CD4-positive, alpha-beta T cell (primary cell): ENCODE data around the gene KRTAP10-3. TPM values are rescaled to one million over a fixed set of nuclear protein-coding genes. Genes with fewer than 3 reads are reported as not detected.

Experiments used
- ATAC-seq: fragments of 200-7000 bp; cut with Tn5 transposase; one replicate; pipeline ENCODE4 v1.10.0; 2022; ENCODE audit warnings: mild to moderate bottlenecking; ENCODE audit not compliant: poor library complexity
- CTCF ChIA-PET: fragments of 350-600 bp; sonication (Branson Sonifier 250); formaldehyde crosslinking; loops from one replicate; lab custom pipeline; 2021; ENCODE audit warnings: antibody characterized with exemption, inconsistent platforms; lab: Charles Lee
- POLR2A ChIA-PET: fragments of 350-600 bp; sonication (Branson Sonifier 250); formaldehyde crosslinking; loops from one replicate; lab custom pipeline; 2021; ENCODE audit warnings: antibody characterized with exemption, inconsistent platforms; lab: Charles Lee
- DNase-seq, 14 experiments: peaks; one replicate each; pipeline ENCODE4 v3.0.0-alpha.2; 2013 to 2020; ENCODE audit warnings: mixed read lengths in 2 of 14
- H3K27ac ChIP-seq, 2 donors: one replicate each; pipeline versions ENCODE4 v1.5.1 to v1.7.0; 2013; ENCODE audit warnings: low read length in 2 of 2, low read depth in 1 of 2, mild to moderate bottlenecking in 1 of 2
- H3K27me3 ChIP-seq, 2 experiments: 1 replicate in 1 of 2; 2 replicates in 1 of 2; pipeline versions ENCODE4 v1.6.1 to v1.7.0; 2013; ENCODE audit warnings: low read length in 2 of 2, control low read depth in 1 of 2, mild to moderate bottlenecking in 1 of 2, moderate library complexity in 1 of 2; ENCODE audit not compliant: insufficient read depth in 2 of 2, control insufficient read depth in 1 of 2
- H3K36me3 ChIP-seq: one replicate; pipeline ENCODE4 v1.6.1; 2013; ENCODE audit warnings: low read length, control low read depth; ENCODE audit not compliant: insufficient read depth
- H3K4me1 ChIP-seq: one replicate; pipeline ENCODE4 v1.6.1; 2013; ENCODE audit warnings: low read length, control low read depth; ENCODE audit not compliant: insufficient read depth
- H3K4me3 ChIP-seq: one replicate; pipeline ENCODE4 v1.5.1; 2013; ENCODE audit warnings: mild to moderate bottlenecking, low read length, moderate library complexity
- H3K9me3 ChIP-seq, 2 experiments: 1 replicate in 1 of 2; 2 replicates in 1 of 2; pipeline versions ENCODE4 v1.6.1 to v1.7.0; 2013; ENCODE audit warnings: low read length in 2 of 2, mild to moderate bottlenecking in 2 of 2, control low read depth in 1 of 2, moderate library complexity in 1 of 2; ENCODE audit not compliant: control insufficient read depth in 1 of 2, insufficient read depth in 1 of 2
- H3K27ac Mint-ChIP-seq: one replicate; pipeline ENCODE4 v1.8.0; 2020; ENCODE audit warnings: mixed read lengths
- H3K27me3 Mint-ChIP-seq: one replicate; pipeline ENCODE4 v1.8.0; 2021; ENCODE audit warnings: mixed read lengths
- H3K36me3 Mint-ChIP-seq: one replicate; pipeline ENCODE4 v1.8.0; 2021; ENCODE audit warnings: low read depth, mixed read lengths
- H3K4me1 Mint-ChIP-seq: one replicate; pipeline ENCODE4 v1.8.0; 2021; ENCODE audit warnings: low read depth, mixed read lengths
- H3K4me3 Mint-ChIP-seq: one replicate; pipeline ENCODE4 v1.8.0; 2020; ENCODE audit warnings: mild to moderate bottlenecking, mixed read lengths
- H3K9me3 Mint-ChIP-seq: one replicate; pipeline ENCODE4 v1.8.0; 2020; ENCODE audit warnings: mixed read lengths
- intact Hi-C, 2 experiments: fragments of 100-400 bp; cut with DNase I in 1 of 2; cut with micrococcal nuclease in 1 of 2; formaldehyde crosslinking; loops; one replicate each; pipeline versions ENCODE4 v1.15.1 to v1.9.0; 2023 to 2025; cut with DNase I, micrococcal nuclease
- total RNA-seq, 174 experiments: library from RNA in 2 of 174; stranded (reverse) in 2 of 174; gene quantifications; one replicate each; pipeline ENCODE4 v1.2.3 and lab custom pipeline; 2021 to 2026
- TF ChIP-seq, protein P1 (sequence below): fragments of 200-600 bp; IDR thresholded peaks from one replicate; pipeline ENCODE4 v1.8.0; 2022; ENCODE audit warnings: antibody characterized with exemption, mild to moderate bottlenecking

Gene KRTAP10-3
- total RNA-seq, 2 experiments from 2014 or later, result not detected

DNA sequence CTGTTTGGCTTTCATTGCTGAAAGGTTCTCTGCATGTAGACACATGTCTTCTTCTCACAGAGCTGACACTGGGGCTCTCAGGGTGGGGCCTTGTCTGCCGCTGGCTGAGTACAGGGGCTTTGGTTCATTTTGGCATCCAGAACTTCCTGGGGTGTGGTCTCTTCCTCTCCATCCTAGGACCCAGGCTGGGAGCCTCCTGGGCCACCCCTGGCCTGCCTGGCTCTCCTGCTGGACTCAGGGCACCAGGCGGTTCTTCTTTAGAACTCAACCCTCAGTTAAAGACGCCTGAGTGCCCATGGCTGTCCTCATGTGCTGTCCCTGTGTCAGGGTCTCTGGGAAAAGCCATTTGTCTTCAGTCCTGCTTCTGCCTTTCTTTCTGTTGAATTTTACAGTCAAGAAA, 27.3 kb upstream of the KRTAP10-3 start:
- Mint-ChIP-seq H3K9me3 (peaks cover 2% of the 10 kb centered on the region), H3K4me3 (no peak overlapping the region), H3K4me1 (peaks cover 24% of the 10 kb centered on the region), H3K36me3 (no peaks in the 10 kb centered on the region), H3K27me3 (peaks cover 58% of the 10 kb centered on the region), H3K27ac (no peak overlapping the region)
- ATAC-seq, result no peak
- DNase-seq, result no peak
- peaks cover 3% of the 10 kb centered on the region for H3K4me1 ChIP-seq
- H3K4me3 ChIP-seq, result no peak overlapping the region
- H3K27me3 ChIP-seq, result peaks cover 0 to 15% of the 10 kb centered on the region in 2 experiments
- no peak overlapping the region for H3K27ac ChIP-seq
- H3K36me3 ChIP-seq, result no peaks in the 10 kb centered on the region
- TF ChIP-seq, protein P1, sequence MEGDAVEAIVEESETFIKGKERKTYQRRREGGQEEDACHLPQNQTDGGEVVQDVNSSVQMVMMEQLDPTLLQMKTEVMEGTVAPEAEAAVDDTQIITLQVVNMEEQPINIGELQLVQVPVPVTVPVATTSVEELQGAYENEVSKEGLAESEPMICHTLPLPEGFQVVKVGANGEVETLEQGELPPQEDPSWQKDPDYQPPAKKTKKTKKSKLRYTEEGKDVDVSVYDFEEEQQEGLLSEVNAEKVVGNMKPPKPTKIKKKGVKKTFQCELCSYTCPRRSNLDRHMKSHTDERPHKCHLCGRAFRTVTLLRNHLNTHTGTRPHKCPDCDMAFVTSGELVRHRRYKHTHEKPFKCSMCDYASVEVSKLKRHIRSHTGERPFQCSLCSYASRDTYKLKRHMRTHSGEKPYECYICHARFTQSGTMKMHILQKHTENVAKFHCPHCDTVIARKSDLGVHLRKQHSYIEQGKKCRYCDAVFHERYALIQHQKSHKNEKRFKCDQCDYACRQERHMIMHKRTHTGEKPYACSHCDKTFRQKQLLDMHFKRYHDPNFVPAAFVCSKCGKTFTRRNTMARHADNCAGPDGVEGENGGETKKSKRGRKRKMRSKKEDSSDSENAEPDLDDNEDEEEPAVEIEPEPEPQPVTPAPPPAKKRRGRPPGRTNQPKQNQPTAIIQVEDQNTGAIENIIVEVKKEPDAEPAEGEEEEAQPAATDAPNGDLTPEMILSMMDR, result no peak
- intact Hi-C loops, result no loop called here
- CTCF ChIA-PET, result no interaction called here
- peaks cover 4 to 11% of the 10 kb centered on the region in 2 experiments for H3K9me3 ChIP-seq
- POLR2A ChIA-PET, result no interaction called here

- ChIA-PET CTCF (no interaction called here), POLR2A (no interaction called here)
- TF ChIP-seq, protein P1, result no peak
- ATAC-seq (peak; percentile 79), DNase-seq (peak in 7 of 14 experiments; percentile 5 to 55 (median 22))
- peaks cover 3% of the 10 kb centered on the region for H3K4me1 ChIP-seq
- no peaks in the 10 kb centered on the region for H3K36me3 Mint-ChIP-seq
- peaks cover 24% of the 10 kb centered on the region for H3K4me1 Mint-ChIP-seq
- H3K27me3 Mint-ChIP-seq, result peaks cover 49% of the 10 kb centered on the region
- no peak overlapping the region for H3K27ac ChIP-seq
- H3K9me3 ChIP-seq, result peaks cover 4 to 29% of the 10 kb centered on the region in 2 experiments
- intact Hi-C loops, result no loop called here
- no peak overlapping the region for H3K4me3 ChIP-seq
- H3K4me3 Mint-ChIP-seq, result no peak overlapping the region
- H3K27ac Mint-ChIP-seq, result no peak overlapping the region
- peaks cover 0 to 12% of the 10 kb centered on the region in 2 experiments for H3K27me3 ChIP-seq
- H3K9me3 Mint-ChIP-seq, result peaks cover 2% of the 10 kb centered on the region
- no peaks in the 10 kb centered on the region for H3K36me3 ChIP-seq
These were observed 25.2 kb upstream of the KRTAP10-3 start for GRCh38 chr21:44583800-44584147.

- H3K4me1 ChIP-seq, result peaks cover 3% of the 10 kb centered on the region
- Mint-ChIP-seq H3K4me1 (peaks cover 24% of the 10 kb centered on the region), H3K4me3 (no peak overlapping the region), H3K36me3 (no peaks in the 10 kb centered on the region), H3K27me3 (peaks cover 44% of the 10 kb centered on the region), H3K27ac (no peak overlapping the region), H3K9me3 (peaks cover 2% of the 10 kb centered on the region)
- no peaks in the 10 kb centered on the region for H3K36me3 ChIP-seq
- DNase-seq (no peak), ATAC-seq (no peak)
- no peak overlapping the region for H3K27ac ChIP-seq
- ChIA-PET CTCF (no interaction called here), POLR2A (no interaction called here)
- TF ChIP-seq, protein P1, result no peak
- H3K27me3 ChIP-seq, result peaks cover 0 to 12% of the 10 kb centered on the region in 2 experiments
- H3K9me3 ChIP-seq, result peaks cover 4 to 35% of the 10 kb centered on the region in 2 experiments
- no peak overlapping the region for H3K4me3 ChIP-seq
- intact Hi-C loops, result no loop called here
These were observed 24.6 kb upstream of the KRTAP10-3 start for GRCh38 chr21:44583089-44583799.
